MM.1S (cell line): ENCODE measurements around the gene SUGP2.

Experiments
- CTCF ChIP-seq: fragments of 300-600 bp; sonication (generic); IDR thresholded peaks from 2 replicates; pipeline ENCODE4 v1.5.1; 2016; ENCODE audit warnings: antibody characterized with exemption, low read length, mixed read lengths
- EZH2 ChIP-seq: fragments of 300-600 bp; sonication (generic); optimal IDR thresholded peaks from 2 replicates; pipeline ENCODE3; 2017; ENCODE audit warnings: low read depth, mild to moderate bottlenecking, antibody characterized with exemption, low read length, mixed read lengths
- EZH2phosphoT487 ChIP-seq: fragments of 300-600 bp; sonication (generic); IDR thresholded peaks from 2 replicates; pipeline ENCODE4 v1.6.1; 2018; ENCODE audit warnings: antibody characterized with exemption, low read length

- TF ChIP-seq EZH2 (no peak), CTCF (no peak), EZH2phosphoT487 (no peak)
These were observed 10.2 kb upstream of the SUGP2 start for GRCh38 chr19:19043481-19043880.
